ENCODE results near the gene KRT8. TPM values are rescaled to one million over a fixed set of nuclear protein-coding genes. Genes with fewer than 3 reads are reported as not detected.

The KRT8 gene
- total and polyA plus RNA-seq, 2 of the 13 experiments (the other 11 are each of a cell fraction or from before 2014, with no cell fraction given), result 498 to 718 TPM

GRCh38 chr12:52917800-52918199, 12.9 kb upstream of the KRT8 start:
- no peaks in the 10 kb centered on the region for H3K9me3 ChIP-seq (ENCODE audit: low read length)
- H3K79me2 ChIP-seq (ENCODE audit: insufficient read depth, low read length), result no peaks in the 10 kb centered on the region
- TF ChIP-seq THRA (CRISPR knock-in tag; IDR thresholded peaks at IDR 0.05; ENCODE audit: borderline replicate concordance) (no peak), ZNF292 (CRISPR knock-in tag; IDR thresholded peaks at IDR 0.05; ENCODE audit: borderline replicate concordance, low read depth) (no peak), RAD21 (CRISPR knock-in tag; IDR thresholded peaks at IDR 0.05) (no peak), ZNF850 (CRISPR knock-in tag; conservative IDR thresholded peaks at IDR 0.05) (no peak), ZNF3 (CRISPR knock-in tag; IDR thresholded peaks at IDR 0.05) (no peak)
- BruUV-seq (replicated peaks), result no TSS peak
- no peak overlapping the region for H2AFZ ChIP-seq (ENCODE audit: low read length)
- H3K4me2 ChIP-seq (ENCODE audit: low read depth, low read length), result no peak overlapping the region
- no peaks in the 10 kb centered on the region for H4K20me1 ChIP-seq (ENCODE audit: insufficient read depth, low read length)
- peaks cover 69% of the 10 kb centered on the region for H3K4me1 ChIP-seq (ENCODE audit: insufficient read depth, low read length)
- no peaks in the 10 kb centered on the region for H3K36me3 ChIP-seq (replicated peaks in 1 of 2; ENCODE audit: control insufficient read depth in 1 of 2, insufficient read depth in 2 of 2, low read length in 2 of 2)
- in situ Hi-C loops (cut with HindIII; ENCODE audit: extremely low pct_ligation_motif_present, low pct_unique_long_range_greater_than_20kb) (no loop called here), intact Hi-C loops (cut with micrococcal nuclease; ENCODE audit: unreplicated experiment) (no loop called here)
- FAIRE-seq (no peak), ATAC-seq (no peak), DNase-seq (ENCODE audit: low spot score) (no peak)
- CTCF ChIA-PET (ENCODE audit: low intra/inter-chr PET ratio, low total read pairs), result no interaction called here
- H3K27me3 ChIP-seq (ENCODE audit: control insufficient read depth in 1 of 2, insufficient read depth in 2 of 2, low read length in 2 of 2), result no peaks in the 10 kb centered on the region
- 96% methylated on average over 1 of the region's 1 CpG for WGBS (ENCODE audit: low lambda C conversion rate)
- POLR2A ChIA-PET, result interaction anchor here (1.0 to 10.5 kb wide), 3 partner anchors 12 to 88 kb away, joined by 3 to 347 read pairs (median 25); partner anchors contain the start of genes EIF4B, KRT18 and KRT8
- H3K4me3 ChIP-seq (replicated peaks in 1 of 3; ENCODE audit: insufficient read depth in 1 of 3, low read depth in 2 of 3, low read length in 3 of 3), result no peak overlapping the region
- H3K9ac ChIP-seq (ENCODE audit: insufficient read depth, low read depth, low read length), result no peak overlapping the region
- no peak overlapping the region for H3K27ac ChIP-seq (ENCODE audit: extremely low read length, insufficient read depth, low read length)

- ChIA-PET POLR2A (interaction anchor here (0.9 to 4.4 kb wide), 5 partner anchors 10 to 33 kb away, joined by 3 to 28 read pairs (median 7); partner anchors contain the start of genes KRT18 and KRT8), CTCF (ENCODE audit: low intra/inter-chr PET ratio, low total read pairs) (no interaction called here)
- H3K79me2 ChIP-seq (ENCODE audit: insufficient read depth, low read length), result no peaks in the 10 kb centered on the region
- H4K20me1 ChIP-seq (ENCODE audit: insufficient read depth, low read length), result no peaks in the 10 kb centered on the region
- no peaks in the 10 kb centered on the region for H3K27me3 ChIP-seq (ENCODE audit: control insufficient read depth in 1 of 2, insufficient read depth in 2 of 2, low read length in 2 of 2)
- no peak overlapping the region for H2AFZ ChIP-seq (ENCODE audit: low read length)
- H3K4me2 ChIP-seq (ENCODE audit: low read depth, low read length), result no peak overlapping the region
- intact Hi-C loops (cut with micrococcal nuclease; ENCODE audit: unreplicated experiment), result no loop called here
- H3K4me1 ChIP-seq (ENCODE audit: insufficient read depth, low read length), result peaks cover 69% of the 10 kb centered on the region
- no CpG with 5 or more reads among the region's 3 CpGs for WGBS (ENCODE audit: low lambda C conversion rate)
- ATAC-seq, result peak; percentile 28; the same call in 2 of the 3 replicates
- H3K27ac ChIP-seq (ENCODE audit: extremely low read length, insufficient read depth, low read length), result no peak overlapping the region
- no peaks in the 10 kb centered on the region for H3K36me3 ChIP-seq (replicated peaks in 1 of 2; ENCODE audit: control insufficient read depth in 1 of 2, insufficient read depth in 2 of 2, low read length in 2 of 2)
- in situ Hi-C loops (cut with HindIII; ENCODE audit: extremely low pct_ligation_motif_present, low pct_unique_long_range_greater_than_20kb), result no loop called here
- BruUV-seq (replicated peaks), result no TSS peak
- DNase-seq (ENCODE audit: low spot score), result no peak
- H3K9ac ChIP-seq (ENCODE audit: insufficient read depth, low read depth, low read length), result no peak overlapping the region; the same call in 1 of the 2 replicates
- H3K4me3 ChIP-seq (replicated peaks in 1 of 3; ENCODE audit: insufficient read depth in 1 of 3, low read depth in 2 of 3, low read length in 3 of 3), result no peak overlapping the region
- no peaks in the 10 kb centered on the region for H3K9me3 ChIP-seq (ENCODE audit: low read length)
- no peak for FAIRE-seq
- TF ChIP-seq HNF4G (IDR thresholded peaks at IDR 0.05; ENCODE audit: borderline replicate concordance, low read depth, low read length) (peak; percentile 33; the same call in 1 of the 2 replicates), HNF4G (CRISPR knock-in tag; IDR thresholded peaks at IDR 0.05; ENCODE audit: borderline replicate concordance, low read depth) (no peak), HDAC2 (CRISPR knock-in tag; IDR thresholded peaks at IDR 0.05) (peak; percentile 50; the same call in 1 of the 2 replicates), HIC2 (CRISPR knock-in tag; IDR thresholded peaks at IDR 0.05; ENCODE audit: low read depth) (0 out of 2 replicates have a peak, but pooled peaks have one; percentile 24), CEBPG (CRISPR knock-in tag; IDR thresholded peaks at IDR 0.05) (no peak), SAP130 (CRISPR knock-in tag; IDR thresholded peaks at IDR 0.05; ENCODE audit: low read depth) (peak; percentile 21; the same call in 1 of the 2 replicates), TFAP4 (IDR thresholded peaks at IDR 0.05; ENCODE audit: borderline replicate concordance, low read depth) (peak; percentile 32; the same call in 1 of the 2 replicates), DDIT3 (CRISPR knock-in tag; IDR thresholded peaks at IDR 0.05) (no peak), ZNF3 (CRISPR knock-in tag; IDR thresholded peaks at IDR 0.05) (peak; percentile 87), EP300 (IDR thresholded peaks at IDR 0.05; ENCODE audit: low read depth in 2 of 2, low read length in 2 of 2) (no peak), EP300 (CRISPR knock-in tag; IDR thresholded peaks at IDR 0.05; ENCODE audit: borderline replicate concordance) (no peak)
These were observed 11.3 kb upstream of the KRT8 start for GRCh38 chr12:52916216-52916615.
